HG03025 (cell line): Measurements from ENCODE around the gene TM7SF3.
"Not testable (repeated sequence)": the region's sequence is repeated elsewhere in the genome, so short reads cannot be mapped to it uniquely, and the experiment has no call there.

Experiments used
- ATAC-seq: cut with Tn5 transposase; IDR thresholded peaks from one replicate; pipeline ENCODE4 v1.9.1; 2021; ENCODE audit warnings: mild to moderate bottlenecking, moderate library complexity; ENCODE audit not compliant: unreplicated experiment, low FRiP score

TM7SF3 gene

GRCh38 chr12:26987634-26988424 lies 26.4 kb downstream of the TM7SF3 start:
- no peak for ATAC-seq

GRCh38 chr12:26982866-26983265 lies 31.3 kb downstream of the TM7SF3 start:
- ATAC-seq = no peak

- no peak for ATAC-seq
Measured at GRCh38 chr12:26979733-26980132, 34.5 kb downstream of the TM7SF3 start.

GRCh38 chr12:26978801-26979200 lies 35.4 kb downstream of the TM7SF3 start:
- no peak for ATAC-seq

- ATAC-seq = no peak
Measured at GRCh38 chr12:26976687-26977086, 37.5 kb downstream of the TM7SF3 start.

- peak; percentile 88 for ATAC-seq
Measured at GRCh38 chr12:26971963-26972362, 42.2 kb downstream of the TM7SF3 start.

GRCh38 chr12:26970136-26970535 lies 44.0 kb downstream of the TM7SF3 start:
- no peak for ATAC-seq

- no peak for ATAC-seq
Measured at GRCh38 chr12:26966842-26967241, 47.3 kb downstream of the TM7SF3 start.

- ATAC-seq = no peak
Measured at GRCh38 chr12:26963413-26963812, 50.8 kb downstream of the TM7SF3 start.

- no peak for ATAC-seq
Measured at GRCh38 chr12:26961803-26962202, 52.4 kb downstream of the TM7SF3 start.

- not testable (repeated sequence) for ATAC-seq
Measured at GRCh38 chr12:26961391-26961790, 52.8 kb downstream of the TM7SF3 start.

- no peak for ATAC-seq
Measured at GRCh38 chr12:26954027-26954426, 60.2 kb downstream of the TM7SF3 start.

GRCh38 chr12:26953447-26953846 lies 60.7 kb downstream of the TM7SF3 start:
- no peak for ATAC-seq

- ATAC-seq = no peak
Measured at GRCh38 chr12:26948309-26948708, 65.9 kb downstream of the TM7SF3 start.

GRCh38 chr12:26941215-26941594 lies 73.0 kb downstream of the TM7SF3 start:
- no peak for ATAC-seq

GRCh38 chr12:26940516-26941214 lies 73.5 kb downstream of the TM7SF3 start:
- no peak for ATAC-seq

- ATAC-seq = no peak
Measured at GRCh38 chr12:26939953-26940352, 74.2 kb downstream of the TM7SF3 start.

- no peak for ATAC-seq
Measured at GRCh38 chr12:26939192-26939832, 74.9 kb downstream of the TM7SF3 start.

- ATAC-seq = peak; percentile 5
Measured at GRCh38 chr12:26938701-26939062, 75.5 kb downstream of the TM7SF3 start.

GRCh38 chr12:26937863-26938700 lies 76.1 kb downstream of the TM7SF3 start, which contains the start of the genes FGFR1OP2 and INTS13:
Gene FGFR1OP2 (plus strand): TSS chr12:26938470. CDS start chr12:26954159, 15,689 bp downstream.
Gene INTS13 (minus strand): TSS chr12:26937981. CDS start chr12:26936803, 1,178 bp downstream.
- peak; percentile 80 for ATAC-seq
